NCI-H69 (cell line): ENCODE results near the gene BRIP1.
"Not testable (repeated sequence)": the region's sequence is repeated elsewhere in the genome, so short reads cannot be mapped to it uniquely, and the experiment has no call there.

ENCODE experiments used
- DNase-seq: peaks from one replicate; lab custom pipeline; 2025; lab: John Stamatoyannopoulos, UW

Gene BRIP1

GRCh38 chr17:61863801-61864126 is 436 bp upstream of the BRIP1 start:
- DNase-seq = no peak

- peak; percentile 35 for DNase-seq
Observed at GRCh38 chr17:61862105-61862574, 1.2 kb downstream of the BRIP1 start.

- not testable (repeated sequence) for DNase-seq
Observed at GRCh38 chr17:61860397-61860796, 2.9 kb downstream of the BRIP1 start.

GRCh38 chr17:61856035-61856434 is 7.3 kb downstream of the BRIP1 start:
- peak; percentile 30 for DNase-seq

- DNase-seq = no peak
Observed at GRCh38 chr17:61852857-61853256, 10.5 kb downstream of the BRIP1 start.

GRCh38 chr17:61849674-61850073 is 13.7 kb downstream of the BRIP1 start:
- DNase-seq = no peak

- no peak for DNase-seq
Observed at GRCh38 chr17:61848896-61849295, 14.4 kb downstream of the BRIP1 start.

GRCh38 chr17:61848247-61848646 is 15.1 kb downstream of the BRIP1 start:
- no peak for DNase-seq

- DNase-seq = no peak
Observed at GRCh38 chr17:61847659-61848058, 15.7 kb downstream of the BRIP1 start.

- no peak for DNase-seq
Observed at GRCh38 chr17:61846761-61847375, 16.5 kb downstream of the BRIP1 start.

GRCh38 chr17:61846088-61846487 is 17.2 kb downstream of the BRIP1 start:
- no peak for DNase-seq

- no peak for DNase-seq
Observed at GRCh38 chr17:61843435-61843834, 19.9 kb downstream of the BRIP1 start.

GRCh38 chr17:61842899-61843298 is 20.4 kb downstream of the BRIP1 start:
- DNase-seq = no peak

GRCh38 chr17:61839300-61839786 is 24.0 kb downstream of the BRIP1 start:
- no peak for DNase-seq

GRCh38 chr17:61837175-61838051 is 25.9 kb downstream of the BRIP1 start:
- peak; percentile 78 for DNase-seq

- DNase-seq = no peak
Observed at GRCh38 chr17:61836266-61837174, 26.8 kb downstream of the BRIP1 start.

GRCh38 chr17:61835606-61836005 is 27.7 kb downstream of the BRIP1 start:
- no peak for DNase-seq

GRCh38 chr17:61834610-61835009 is 28.7 kb downstream of the BRIP1 start:
- DNase-seq = no peak

GRCh38 chr17:61833536-61834193 is 29.7 kb downstream of the BRIP1 start:
- DNase-seq = peak; percentile 40

- DNase-seq = no peak
Observed at GRCh38 chr17:61832463-61832862, 30.9 kb downstream of the BRIP1 start.

- DNase-seq = no peak
Observed at GRCh38 chr17:61831099-61831498, 32.2 kb downstream of the BRIP1 start.

GRCh38 chr17:61828694-61829093 is 34.6 kb downstream of the BRIP1 start:
- no peak for DNase-seq
